Gastroesophageal sphincter (tissue), 4 donors: ENCODE data around the gene PADI2. TPM values are rescaled to one million over a fixed set of nuclear protein-coding genes. Genes with fewer than 3 reads are reported as not detected.

Experiments used
- ATAC-seq: fragments of 150-250 bp; one replicate; pipeline ENCODE4 v1.9.1; 2016; ENCODE audit warnings: mild to moderate bottlenecking, moderate library complexity
- H3K27ac ChIP-seq, 4 donors: fragments of 200-600 bp; sonication (generic) in 3 of 4; 1 replicate in 3 of 4; 2 replicates in 1 of 4; pipeline ENCODE4 v1.5.1; 2016 to 2019
- H3K27me3 ChIP-seq: fragments of 200-600 bp; sonication (generic); one replicate; pipeline ENCODE4 v1.5.1; 2019
- H3K36me3 ChIP-seq, 2 donors: fragments of 200-600 bp; sonication (generic); one replicate each; pipeline ENCODE4 v1.5.1; 2019; ENCODE audit warnings: control low read depth in 1 of 2
- H3K4me1 ChIP-seq, 3 donors: fragments of 200-600 bp; sonication (generic); 1 replicate in 2 of 3; 2 replicates in 1 of 3; pipeline ENCODE4 v1.5.1; 2016 to 2019; ENCODE audit warnings: control low read depth in 2 of 3
- H3K4me3 ChIP-seq, 2 donors: fragments of 200-600 bp; sonication (generic); one replicate each; pipeline ENCODE4 v1.5.1; 2019; ENCODE audit warnings: mild to moderate bottlenecking in 1 of 2, moderate library complexity in 1 of 2
- H3K9me3 ChIP-seq, 3 donors: fragments of 200-600 bp; sonication (generic); one replicate each; pipeline ENCODE4 v1.5.1; 2017 to 2019; ENCODE audit warnings: control low read depth in 2 of 3
- EP300 ChIP-seq: sonication (generic); formaldehyde crosslinking; IDR thresholded peaks from one replicate; pipeline ENCODE4 v1.6.1; 2017; ENCODE audit warnings: antibody characterized with exemption, mild to moderate bottlenecking
- POLR2A ChIP-seq, 2 donors: fragments of 450-650 bp; IDR thresholded peaks; one replicate each; pipeline ENCODE4 v1.6.1; 2017; ENCODE audit warnings: antibody characterized with exemption in 2 of 2, mild to moderate bottlenecking in 2 of 2, moderate library complexity in 1 of 2
- POLR2AphosphoS5 ChIP-seq: sonication (generic); formaldehyde crosslinking; IDR thresholded peaks from one replicate; pipeline ENCODE4 v1.6.1; 2017; ENCODE audit warnings: antibody characterized with exemption
- WGBS, 2 donors: methylation state at CpG; one replicate each; pipeline ENCODE4 v1.1.5; 2018; ENCODE audit warnings: low coverage in 1 of 2; 5-methylcytosine and 5-hydroxymethylcytosine counted together
- total RNA-seq, 4 donors: library from RNA; depleted of rRNA; stranded (reverse); fragments of >200 nt; gene quantifications; one replicate each; pipeline ENCODE4 v1.1.0, GENCODE V29; 2016
- TF ChIP-seq, protein P1 (sequence below), 4 experiments: fragments of 200-600 bp in 2 of 4; fragments of 450-650 bp in 2 of 4; sonication (generic) in 1 of 4; IDR thresholded peaks; one replicate each; pipeline ENCODE4 v1.5.1; 2017 to 2019; ENCODE audit warnings: antibody characterized with exemption in 4 of 4, mild to moderate bottlenecking in 2 of 4, moderate library complexity in 2 of 4

The PADI2 gene
- total RNA-seq, 4 donors from 2014 or later: 0.12 to 1.9 (median 0.58) TPM

DNA sequence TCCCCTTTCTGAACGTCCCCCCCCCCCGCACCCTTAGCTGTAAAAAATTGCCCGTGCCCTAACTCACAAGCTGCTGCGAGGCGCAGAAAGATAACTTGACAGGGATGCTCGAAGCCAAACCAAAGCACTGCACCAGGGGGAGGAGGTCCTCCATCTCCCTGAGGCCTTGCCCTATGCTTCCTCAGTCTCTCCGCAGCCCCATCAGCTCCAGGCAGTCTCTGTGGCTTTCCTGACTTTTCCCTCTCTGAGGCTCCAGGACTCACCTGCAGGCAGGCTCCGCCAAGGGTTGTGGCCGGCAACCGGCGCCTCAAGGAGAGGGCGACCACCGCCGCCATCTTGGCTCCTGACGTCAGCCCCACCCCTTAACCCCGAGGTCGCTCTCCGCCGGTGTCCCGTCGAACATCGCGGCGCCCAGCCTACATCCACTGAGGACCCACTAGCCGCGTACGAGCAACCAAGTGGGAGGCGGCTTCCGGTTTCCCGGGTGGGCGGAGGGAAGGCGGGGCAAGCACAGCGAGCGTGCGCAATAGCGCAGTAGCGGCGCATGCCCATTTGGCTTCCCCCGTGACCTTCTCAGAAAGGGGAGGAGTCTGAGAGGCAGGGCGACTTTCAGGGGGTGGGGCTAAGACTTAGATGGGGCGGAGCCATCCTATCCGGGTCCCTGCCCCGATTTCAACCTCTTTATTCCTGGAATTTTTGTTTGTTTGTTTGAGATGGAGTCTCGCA lies 65.4 kb downstream of the PADI2 start, which contains the start of gene SDHB:
Gene SDHB, minus strand, starts transcription at position 348 of the 726 bp plus-strand sequence. Its CDS starts 13 bp downstream, at position 335.
- Histone ChIP-seq H3K9me3 (no peaks in the 10 kb centered on the region), H3K36me3 (peaks cover 0 to 26% of the 10 kb centered on the region in 2 donors), H3K27ac (peak within 1 kb of the TSS; percentile 55 to 97 (median 90)), H3K4me1 (peaks cover 0 to 44% (median 13%) of the 10 kb centered on the region in 3 donors), H3K4me3 (peak within 1 kb of the TSS; percentile 48 to 74), H3K27me3 (peaks cover 3% of the 10 kb centered on the region)
- WGBS, 2 donors: 0% methylated on average over 1 to 6 of the region's 44 CpGs
- TF ChIP-seq POLR2A (IDR thresholded peaks at IDR 0.05): peak; percentile 80
- no peak for TF ChIP-seq EP300
- TF ChIP-seq POLR2AphosphoS5: peak; percentile 94
- TF ChIP-seq, protein P1, sequence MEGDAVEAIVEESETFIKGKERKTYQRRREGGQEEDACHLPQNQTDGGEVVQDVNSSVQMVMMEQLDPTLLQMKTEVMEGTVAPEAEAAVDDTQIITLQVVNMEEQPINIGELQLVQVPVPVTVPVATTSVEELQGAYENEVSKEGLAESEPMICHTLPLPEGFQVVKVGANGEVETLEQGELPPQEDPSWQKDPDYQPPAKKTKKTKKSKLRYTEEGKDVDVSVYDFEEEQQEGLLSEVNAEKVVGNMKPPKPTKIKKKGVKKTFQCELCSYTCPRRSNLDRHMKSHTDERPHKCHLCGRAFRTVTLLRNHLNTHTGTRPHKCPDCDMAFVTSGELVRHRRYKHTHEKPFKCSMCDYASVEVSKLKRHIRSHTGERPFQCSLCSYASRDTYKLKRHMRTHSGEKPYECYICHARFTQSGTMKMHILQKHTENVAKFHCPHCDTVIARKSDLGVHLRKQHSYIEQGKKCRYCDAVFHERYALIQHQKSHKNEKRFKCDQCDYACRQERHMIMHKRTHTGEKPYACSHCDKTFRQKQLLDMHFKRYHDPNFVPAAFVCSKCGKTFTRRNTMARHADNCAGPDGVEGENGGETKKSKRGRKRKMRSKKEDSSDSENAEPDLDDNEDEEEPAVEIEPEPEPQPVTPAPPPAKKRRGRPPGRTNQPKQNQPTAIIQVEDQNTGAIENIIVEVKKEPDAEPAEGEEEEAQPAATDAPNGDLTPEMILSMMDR (IDR thresholded peaks at IDR 0.05): no peak
- ATAC-seq: peak; percentile 100

DNA sequence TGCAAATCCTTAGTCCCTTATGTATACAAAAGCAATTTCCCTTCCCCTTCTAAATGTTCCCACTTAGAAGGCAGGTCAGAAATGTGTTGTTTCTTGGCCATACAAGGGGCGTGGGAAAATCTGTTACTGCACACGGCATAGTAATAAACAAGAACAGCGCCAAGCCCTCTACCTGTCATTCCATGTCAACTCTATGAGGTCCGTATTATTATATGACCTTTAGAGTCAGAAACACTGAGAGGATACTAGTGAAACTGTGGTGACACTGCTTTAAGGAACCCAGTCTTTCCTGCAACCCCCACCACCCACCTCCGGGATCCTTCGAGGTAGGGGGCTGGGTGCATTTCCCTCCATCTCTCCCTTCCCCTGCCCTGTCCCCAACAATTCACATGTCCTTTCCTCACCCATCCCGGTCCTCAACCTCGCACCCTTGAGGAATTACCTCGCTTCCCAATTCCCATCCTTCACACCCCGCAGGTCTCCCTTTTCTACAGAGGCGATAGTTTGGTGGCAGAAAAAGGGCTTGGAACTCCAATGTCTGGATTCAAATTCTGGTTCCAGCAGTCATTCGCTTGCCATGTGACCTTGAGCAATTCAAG lies 66.1 kb downstream of the PADI2 start:
- TF ChIP-seq EP300 (no peak), POLR2A (IDR thresholded peaks at IDR 0.05) (no peak), POLR2AphosphoS5 (no peak)
- TF ChIP-seq, protein P1 (IDR thresholded peaks at IDR 0.05): no peak
- Histone ChIP-seq H3K27me3 (no peaks in the 10 kb centered on the region), H3K36me3 (peaks cover 0 to 29% of the 10 kb centered on the region in 2 donors), H3K4me3 (peak overlapping the region; percentile 48 to 74), H3K4me1 (peaks cover 0 to 48% (median 13%) of the 10 kb centered on the region in 3 donors), H3K27ac (peak overlapping the region; percentile 55 to 97 (median 90)), H3K9me3 (no peaks in the 10 kb centered on the region)
- ATAC-seq: no peak
- 3 to 5% methylated on average over 8 to 12 of the region's 12 CpGs for WGBS, 2 donors

DNA sequence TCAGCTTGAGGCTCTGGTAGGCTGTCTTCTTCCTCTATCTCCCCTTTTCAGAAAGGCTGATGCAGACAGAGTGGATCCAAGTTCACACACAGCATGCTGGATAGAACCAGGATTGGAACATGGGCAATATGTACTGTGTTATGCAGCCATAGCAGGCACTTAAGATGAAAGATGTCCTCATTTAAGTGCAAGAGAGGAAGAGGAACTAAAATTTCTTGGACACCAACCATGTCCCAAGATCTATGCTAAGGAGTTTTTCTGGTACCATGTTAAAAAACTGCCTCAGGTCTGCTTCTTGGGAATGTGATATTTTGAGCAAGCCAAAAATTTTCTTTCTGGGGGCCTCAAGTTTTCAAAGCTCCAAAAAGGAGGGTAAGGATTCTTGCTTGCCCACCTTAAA lies 66.6 kb downstream of the PADI2 start:
- Histone ChIP-seq H3K9me3 (no peaks in the 10 kb centered on the region), H3K36me3 (peaks cover 0 to 29% of the 10 kb centered on the region in 2 donors), H3K4me3 (peak overlapping the region in 1 of 2 donors; percentile 74), H3K27me3 (no peaks in the 10 kb centered on the region), H3K4me1 (peaks cover 0 to 53% (median 13%) of the 10 kb centered on the region in 3 donors), H3K27ac (peak overlapping the region in 3 of 4 donors; percentile 90 to 97 (median 91))
- TF ChIP-seq POLR2A (IDR thresholded peaks at IDR 0.05) (no peak), POLR2AphosphoS5 (no peak), EP300 (no peak)
- TF ChIP-seq, protein P1 (IDR thresholded peaks at IDR 0.05): no peak
- ATAC-seq: no peak

DNA sequence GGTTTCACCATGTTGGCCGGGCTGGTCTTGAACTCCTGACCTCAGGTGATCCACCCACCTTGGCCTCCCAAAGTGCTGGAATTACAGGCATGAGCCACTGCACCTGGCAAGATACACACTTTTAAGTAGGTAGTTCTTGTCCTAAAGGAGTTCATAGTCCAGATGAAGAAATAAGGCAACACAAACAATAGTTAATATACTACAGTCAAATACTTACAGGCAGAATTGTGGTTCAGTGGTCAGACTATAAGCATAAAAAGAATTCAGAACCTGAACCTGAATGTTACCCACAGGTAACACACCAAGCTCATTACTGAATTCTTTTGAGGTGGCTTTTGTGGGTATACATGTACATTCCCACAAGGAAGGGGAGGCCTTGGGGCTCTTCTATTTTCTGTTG lies 67.2 kb downstream of the PADI2 start:
- peak overlapping the region in 1 of 4 donors; percentile 90 for H3K27ac ChIP-seq
- WGBS, 2 donors: 92% methylated on average over 1 of the region's 1 CpG; no CpG with 5 or more reads in 1 of the 2 donors
- no peak for ATAC-seq

DNA sequence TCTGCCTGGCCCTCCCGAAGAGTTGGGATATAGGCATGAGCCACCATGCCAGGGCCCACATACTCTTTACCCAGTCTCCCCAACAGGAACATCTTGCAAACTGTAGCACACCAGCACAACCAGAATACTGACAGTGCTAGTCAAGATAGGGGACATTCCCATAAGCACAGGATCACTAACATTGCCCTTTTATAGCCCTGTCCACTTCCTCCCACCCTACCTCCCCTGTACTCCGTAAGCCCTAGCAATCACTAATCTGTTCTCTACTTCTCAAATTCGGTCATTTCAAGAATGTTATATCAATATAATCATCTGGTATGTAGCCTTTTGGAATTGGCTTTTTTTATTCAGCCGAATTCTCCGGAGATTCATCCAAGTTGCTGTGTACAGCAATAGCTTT lies 71.3 kb downstream of the PADI2 start:
- no peaks in the 10 kb centered on the region for H3K27me3 ChIP-seq
- H3K4me1 ChIP-seq: peaks cover 0 to 72% (median 10%) of the 10 kb centered on the region in 3 donors
- no peak overlapping the region for H3K27ac ChIP-seq
- no peak for ATAC-seq
- TF ChIP-seq, protein P1 (IDR thresholded peaks at IDR 0.05): no peak
- TF ChIP-seq POLR2A (IDR thresholded peaks at IDR 0.05): no peak
- TF ChIP-seq POLR2AphosphoS5: no peak
- no peak for TF ChIP-seq EP300
- 62 to 79% methylated on average over 4 to 5 of the region's 5 CpGs for WGBS, 2 donors
- H3K36me3 ChIP-seq: peaks cover 4 to 56% of the 10 kb centered on the region in 2 donors
- H3K9me3 ChIP-seq: no peaks in the 10 kb centered on the region
- H3K4me3 ChIP-seq: no peak overlapping the region

More for the DNA sequence above, 67.2 kb downstream of the PADI2 start:
- Histone ChIP-seq H3K36me3 (peaks cover 0 to 32% of the 10 kb centered on the region in 2 donors), H3K4me1 (peaks cover 0 to 55% (median 13%) of the 10 kb centered on the region in 3 donors), H3K9me3 (no peaks in the 10 kb centered on the region), H3K4me3 (no peak overlapping the region), H3K27me3 (no peaks in the 10 kb centered on the region)
- TF ChIP-seq EP300 (no peak), POLR2AphosphoS5 (no peak)
